ENCODE results near the gene CLNK. TPM values are rescaled to one million over a fixed set of nuclear protein-coding genes. Genes with fewer than 3 reads are reported as not detected.

CLNK gene
- total and polyA plus RNA-seq, 7 donors, result 0.44 TPM; not detected in 6

- WGBS, 2 donors, result 90 to 93% methylated on average over 4 of the region's 4 CpGs
- Histone ChIP-seq H3K4me1 (no peaks in the 10 kb centered on the region), H3K27me3 (no peaks in the 10 kb centered on the region), H3K27ac (no peak overlapping the region), H3K9me3 (peaks cover 0 to 28% (median 2%) of the 10 kb centered on the region in 4 donors), H3K36me3 (peaks cover 12 to 29% (median 14%) of the 10 kb centered on the region in 4 donors), H3K4me3 (no peak overlapping the region)
- intact Hi-C loops (cut with DNase I), result no loop called here
- no peak for TF ChIP-seq CTCF (IDR thresholded peaks at IDR 0.05)
- TF ChIP-seq POLR2AphosphoS5 (IDR thresholded peaks at IDR 0.05), result no peak
- no peak for TF ChIP-seq POLR2A (IDR thresholded peaks at IDR 0.05)
- no peak for TF ChIP-seq EP300 (IDR thresholded peaks at IDR 0.05)
- DNase-seq, result no peak
Measured at GRCh38 chr4:10441512-10441911, 243.1 kb downstream of the CLNK start.

- H3K27ac ChIP-seq, result no peak overlapping the region
- H3K9me3 ChIP-seq, result peaks cover 0 to 16% (median 0%) of the 10 kb centered on the region in 4 donors
- intact Hi-C loops (cut with DNase I), result no loop called here
- no peak overlapping the region for H3K4me3 ChIP-seq
- no peak for TF ChIP-seq POLR2A (IDR thresholded peaks at IDR 0.05)
- no peak for TF ChIP-seq POLR2AphosphoS5 (IDR thresholded peaks at IDR 0.05)
- no peak for TF ChIP-seq CTCF (IDR thresholded peaks at IDR 0.05)
- TF ChIP-seq EP300 (IDR thresholded peaks at IDR 0.05), result no peak
- no peaks in the 10 kb centered on the region for H3K4me1 ChIP-seq
- no peak for DNase-seq
- WGBS, 2 donors, result 73 to 83% methylated on average over 1 of the region's 1 CpG
- peaks cover 0 to 3% (median 0%) of the 10 kb centered on the region in 4 donors for H3K36me3 ChIP-seq
- no peaks in the 10 kb centered on the region for H3K27me3 ChIP-seq
Measured at GRCh38 chr4:10438924-10439323, 245.6 kb downstream of the CLNK start.

- no peak for DNase-seq
- TF ChIP-seq EP300 (IDR thresholded peaks at IDR 0.05) (no peak), CTCF (IDR thresholded peaks at IDR 0.05) (no peak), POLR2AphosphoS5 (IDR thresholded peaks at IDR 0.05) (no peak), POLR2A (IDR thresholded peaks at IDR 0.05) (no peak)
- peaks cover 0 to 8% (median 0%) of the 10 kb centered on the region in 4 donors for H3K9me3 ChIP-seq
- no peak overlapping the region for H3K4me3 ChIP-seq
- no peaks in the 10 kb centered on the region for H3K27me3 ChIP-seq
- WGBS, 2 donors, result 92 to 94% methylated on average over 1 of the region's 1 CpG
- no peaks in the 10 kb centered on the region for H3K36me3 ChIP-seq
- no peaks in the 10 kb centered on the region for H3K4me1 ChIP-seq
- intact Hi-C loops (cut with DNase I), result no loop called here
- H3K27ac ChIP-seq, result no peak overlapping the region
Measured at GRCh38 chr4:10437735-10438134, 246.8 kb downstream of the CLNK start.

Other genes starting within 250 kb of the CLNK start
- gene ZNF518B, start 227.3 kb downstream of the CLNK start, total RNA-seq, result 10 to 100 TPM; 20.0 to 46.0 (median 29.3) TPM
- gene ZNF518B, start 227.3 kb downstream of the CLNK start, polyA plus RNA-seq, result 1 to 10 TPM; 4.6 to 6.3 (median 6.0) TPM